Neural progenitor cell (in vitro differentiated cells): ENCODE measurements around the gene LSMEM2. TPM values are rescaled to one million over a fixed set of nuclear protein-coding genes. Genes with fewer than 3 reads are reported as not detected.

Experiments used
- DNase-seq: peaks from one replicate; pipeline ENCODE4 v3.0.0-alpha.2; 2016; ENCODE audit warnings: low spot score
- H2AFZ ChIP-seq: fragments of 200-600 bp; sonication (generic); replicated peaks from 2 replicates; pipeline ENCODE4 v1.6.1; 2016; ENCODE audit warnings: antibody characterized with exemption
- H3F3A ChIP-seq: fragments of 200-600 bp; sonication (generic); 2 replicates; pipeline ENCODE4 v1.6.1; 2016; ENCODE audit warnings: antibody characterized with exemption, low read depth
- H3K27ac ChIP-seq: fragments of 200-600 bp; sonication (generic); 2 replicates; pipeline ENCODE4 v1.5.1; 2016; ENCODE audit warnings: mild to moderate bottlenecking
- H3K27me3 ChIP-seq: fragments of 200-600 bp; sonication (generic); 2 replicates; pipeline ENCODE4 v1.6.1; 2016; ENCODE audit warnings: mild to moderate bottlenecking, moderate library complexity
- H3K36me3 ChIP-seq: fragments of 200-600 bp; sonication (generic); 2 replicates; pipeline ENCODE4 v1.5.1; 2016
- H3K4me1 ChIP-seq: fragments of 200-600 bp; sonication (generic); 2 replicates; pipeline ENCODE4 v1.6.1; 2016; ENCODE audit warnings: mixed run types
- H3K4me2 ChIP-seq: fragments of 200-600 bp; sonication (generic); 2 replicates; pipeline ENCODE4 v1.6.1; 2016
- H3K4me3 ChIP-seq: fragments of 200-600 bp; sonication (generic); 2 replicates; pipeline ENCODE4 v1.5.1; 2016
- H3K79me2 ChIP-seq: fragments of 200-600 bp; sonication (generic); 2 replicates; pipeline ENCODE4 v1.6.1; 2016; ENCODE audit warnings: low read depth
- H3K9ac ChIP-seq: fragments of 200-600 bp; sonication (generic); 2 replicates; pipeline ENCODE4 v1.6.1; 2016
- H3K9me3 ChIP-seq: fragments of 200-600 bp; sonication (generic); 2 replicates; pipeline ENCODE4 v1.5.1; 2016; ENCODE audit warnings: low read depth
- H4K20me1 ChIP-seq: fragments of 200-600 bp; sonication (generic); 2 replicates; pipeline ENCODE4 v1.6.1; 2016; ENCODE audit warnings: low read depth
- H3K27ac Mint-ChIP-seq: 3 replicates; pipeline ENCODE4 v1.8.0; 2021; ENCODE audit warnings: mixed read lengths
- H3K27me3 Mint-ChIP-seq: 2 replicates; pipeline ENCODE4 v1.8.0; 2022; ENCODE audit warnings: low read depth, mild to moderate bottlenecking, inconsistent platforms, moderate library complexity, mixed read lengths; ENCODE audit not compliant: insufficient read depth
- H3K36me3 Mint-ChIP-seq: 3 replicates; pipeline ENCODE4 v1.8.0; 2021; ENCODE audit warnings: mixed read lengths
- H3K4me1 Mint-ChIP-seq: 3 replicates; pipeline ENCODE4 v1.8.0; 2021; ENCODE audit warnings: mixed read lengths
- H3K4me3 Mint-ChIP-seq: 3 replicates; pipeline ENCODE4 v1.8.0; 2021; ENCODE audit warnings: mild to moderate bottlenecking, moderate library complexity, mixed read lengths
- H3K9me3 Mint-ChIP-seq: 3 replicates; pipeline ENCODE4 v1.8.0; 2020; ENCODE audit warnings: mixed read lengths
- EZH2 ChIP-seq: fragments of 200-600 bp; sonication (generic); IDR thresholded peaks from 2 replicates; pipeline ENCODE4 v1.6.1; 2017; ENCODE audit warnings: antibody characterized with exemption, mild to moderate bottlenecking, moderate library complexity
- EZH2phosphoT487 ChIP-seq: fragments of 200-600 bp; sonication (generic); IDR thresholded peaks from 2 replicates; pipeline ENCODE4 v1.6.1; 2017; ENCODE audit warnings: antibody characterized with exemption
- total RNA-seq: library from RNA; depleted of rRNA; stranded (reverse); fragments of >200 nt; gene quantifications from 2 replicates; pipeline ENCODE4 v1.2.3, GENCODE V29; 2015; ENCODE audit warnings: low replicate concordance
- TF ChIP-seq, protein P1 (sequence below): fragments of 200-600 bp; sonication (generic); IDR thresholded peaks from 2 replicates; pipeline ENCODE4 v1.5.1; 2017; ENCODE audit warnings: antibody characterized with exemption, mild to moderate bottlenecking

The LSMEM2 gene
- total RNA-seq, result 0.37 TPM in 1 of 2 replicates, not detected in the other

DNA sequence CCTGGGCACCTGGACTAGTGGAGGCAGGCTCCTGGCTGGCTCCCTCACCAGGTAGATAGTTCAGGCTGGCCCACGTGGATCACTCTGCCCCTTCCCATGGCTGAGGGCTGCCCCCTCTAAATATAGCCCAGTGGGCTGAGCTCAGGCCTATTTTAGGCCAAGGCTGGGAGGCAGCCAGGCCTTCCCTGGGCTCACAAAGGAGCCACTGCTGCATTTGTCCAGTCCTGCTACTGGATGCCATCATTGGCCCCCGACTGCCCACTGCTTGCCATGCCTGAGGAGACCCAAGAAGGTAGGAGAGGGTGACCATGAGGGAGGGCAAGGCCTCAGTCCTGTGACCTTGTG is at the start of gene LSMEM2:
Gene LSMEM2, plus strand, starts transcription at position 208 of the 345 bp plus-strand sequence. Its CDS starts 27 bp downstream, at position 235.
- no peak within 1 kb of the TSS for H2AFZ ChIP-seq
- H4K20me1 ChIP-seq, result no peaks in the 10 kb centered on the region
- no peaks in the 10 kb centered on the region for H3K9me3 Mint-ChIP-seq
- no peak for DNase-seq
- H3K4me3 Mint-ChIP-seq, result no peak within 1 kb of the TSS
- H3K27ac Mint-ChIP-seq, result peak within 1 kb of the TSS; percentile 46
- H3K9me3 ChIP-seq, result no peaks in the 10 kb centered on the region
- H3K27ac ChIP-seq, result no peak within 1 kb of the TSS
- H3K4me1 ChIP-seq, result peaks cover 4% of the 10 kb centered on the region
- TF ChIP-seq EZH2phosphoT487, result no peak
- TF ChIP-seq EZH2, result no peak
- TF ChIP-seq, protein P1, sequence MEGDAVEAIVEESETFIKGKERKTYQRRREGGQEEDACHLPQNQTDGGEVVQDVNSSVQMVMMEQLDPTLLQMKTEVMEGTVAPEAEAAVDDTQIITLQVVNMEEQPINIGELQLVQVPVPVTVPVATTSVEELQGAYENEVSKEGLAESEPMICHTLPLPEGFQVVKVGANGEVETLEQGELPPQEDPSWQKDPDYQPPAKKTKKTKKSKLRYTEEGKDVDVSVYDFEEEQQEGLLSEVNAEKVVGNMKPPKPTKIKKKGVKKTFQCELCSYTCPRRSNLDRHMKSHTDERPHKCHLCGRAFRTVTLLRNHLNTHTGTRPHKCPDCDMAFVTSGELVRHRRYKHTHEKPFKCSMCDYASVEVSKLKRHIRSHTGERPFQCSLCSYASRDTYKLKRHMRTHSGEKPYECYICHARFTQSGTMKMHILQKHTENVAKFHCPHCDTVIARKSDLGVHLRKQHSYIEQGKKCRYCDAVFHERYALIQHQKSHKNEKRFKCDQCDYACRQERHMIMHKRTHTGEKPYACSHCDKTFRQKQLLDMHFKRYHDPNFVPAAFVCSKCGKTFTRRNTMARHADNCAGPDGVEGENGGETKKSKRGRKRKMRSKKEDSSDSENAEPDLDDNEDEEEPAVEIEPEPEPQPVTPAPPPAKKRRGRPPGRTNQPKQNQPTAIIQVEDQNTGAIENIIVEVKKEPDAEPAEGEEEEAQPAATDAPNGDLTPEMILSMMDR, result no peak
- H3K27me3 ChIP-seq, result peaks cover 48% of the 10 kb centered on the region
- H3K27me3 Mint-ChIP-seq, result peaks cover 20% of the 10 kb centered on the region
- H3K36me3 Mint-ChIP-seq, result no peaks in the 10 kb centered on the region
- no peaks in the 10 kb centered on the region for H3K36me3 ChIP-seq
- H3K4me3 ChIP-seq, result no peak within 1 kb of the TSS
- peaks cover 19% of the 10 kb centered on the region for H3K4me1 Mint-ChIP-seq
- peaks cover 7% of the 10 kb centered on the region for H3F3A ChIP-seq
- H3K79me2 ChIP-seq, result no peaks in the 10 kb centered on the region
- H3K4me2 ChIP-seq, result no peak within 1 kb of the TSS
- no peak within 1 kb of the TSS for H3K9ac ChIP-seq

DNA sequence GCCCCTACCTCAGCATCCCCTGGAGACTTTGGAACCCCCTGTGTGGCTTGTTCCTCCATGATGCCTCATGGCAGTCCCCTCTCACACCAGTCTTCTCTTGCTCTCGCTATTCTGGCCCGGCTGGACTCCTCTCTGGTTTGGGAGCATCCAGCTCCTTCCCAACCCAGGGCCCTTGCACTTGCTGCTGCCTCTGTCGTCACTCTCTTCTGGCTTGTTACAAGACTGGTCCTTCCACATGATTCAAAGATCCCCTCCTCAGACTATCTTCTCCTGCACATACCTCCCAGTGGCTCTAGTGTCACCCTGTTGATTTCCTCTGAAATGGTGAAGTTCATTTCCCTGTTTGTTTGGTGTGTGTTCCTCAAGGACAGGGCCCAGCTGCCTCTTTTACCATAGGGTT is 49.4 kb upstream of the LSMEM2 start:
- H3K4me3 ChIP-seq, result no peak overlapping the region
- H3K36me3 ChIP-seq, result no peaks in the 10 kb centered on the region
- H3K79me2 ChIP-seq, result no peaks in the 10 kb centered on the region
- H3K4me2 ChIP-seq, result no peak overlapping the region
- H3K36me3 Mint-ChIP-seq, result peaks cover 5% of the 10 kb centered on the region
- H3K4me3 Mint-ChIP-seq, result peak overlapping the region; percentile 25
- peaks cover 38% of the 10 kb centered on the region for H3K4me1 ChIP-seq
- peaks cover 15% of the 10 kb centered on the region for H3K27me3 Mint-ChIP-seq
- no peaks in the 10 kb centered on the region for H4K20me1 ChIP-seq
- peaks cover 12% of the 10 kb centered on the region for H3K27me3 ChIP-seq
- H3K9ac ChIP-seq, result no peak overlapping the region
- DNase-seq, result no peak
- H3K4me1 Mint-ChIP-seq, result peaks cover 71% of the 10 kb centered on the region
- no peaks in the 10 kb centered on the region for H3K9me3 Mint-ChIP-seq
- H3K27ac ChIP-seq, result no peak overlapping the region
- H2AFZ ChIP-seq, result no peak overlapping the region
- H3F3A ChIP-seq, result peaks cover 14% of the 10 kb centered on the region
- H3K27ac Mint-ChIP-seq, result peak overlapping the region; percentile 20
- H3K9me3 ChIP-seq, result no peaks in the 10 kb centered on the region
- TF ChIP-seq, protein P1, result no peak
- TF ChIP-seq EZH2 (no peak), EZH2phosphoT487 (no peak)

DNA sequence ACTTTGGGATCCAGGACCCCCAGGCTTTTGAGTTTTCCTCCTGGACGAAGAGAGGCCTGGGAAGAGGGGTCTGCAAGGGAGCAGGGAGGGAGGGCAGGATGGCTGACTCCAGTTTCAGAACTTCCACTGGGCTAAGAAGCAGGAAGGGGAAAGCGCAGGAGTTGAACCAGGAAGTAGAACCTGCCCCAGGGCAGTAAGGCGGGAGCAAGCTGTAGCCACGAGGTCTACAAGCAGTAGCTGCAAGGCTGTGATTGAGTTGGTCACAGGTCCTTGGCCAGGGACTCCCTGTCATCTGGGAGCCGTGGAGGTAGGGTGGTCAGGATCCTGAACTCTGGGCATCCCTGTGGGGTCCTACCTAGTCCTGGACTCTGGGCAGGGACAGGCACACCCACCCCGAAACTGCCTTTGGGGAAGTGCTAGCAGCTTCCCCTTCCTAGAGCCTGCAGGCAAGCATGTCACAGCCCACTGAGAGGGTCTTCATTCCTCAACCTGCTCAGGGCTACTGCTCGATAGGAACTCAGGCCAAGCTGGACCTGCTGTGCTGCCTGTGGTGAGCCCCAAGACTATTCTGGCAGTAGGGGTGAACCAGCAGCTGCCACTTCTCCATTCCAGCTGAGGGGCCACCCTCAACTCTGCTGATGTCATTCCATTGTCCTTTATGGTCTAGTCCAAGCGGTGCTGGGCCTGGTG is 48.6 kb upstream of the LSMEM2 start:
- H3K4me1 ChIP-seq, result peaks cover 38% of the 10 kb centered on the region

More for the DNA sequence above, 48.6 kb upstream of the LSMEM2 start:
- H3K27me3 ChIP-seq, result peaks cover 12% of the 10 kb centered on the region
- Mint-ChIP-seq H3K27ac (peak overlapping the region; percentile 20), H3K27me3 (peaks cover 14% of the 10 kb centered on the region), H3K4me1 (peaks cover 68% of the 10 kb centered on the region), H3K36me3 (peaks cover 5% of the 10 kb centered on the region), H3K9me3 (no peaks in the 10 kb centered on the region), H3K4me3 (peak overlapping the region; percentile 58)
- no peak overlapping the region for H2AFZ ChIP-seq
- H3K36me3 ChIP-seq, result no peaks in the 10 kb centered on the region
- H3K9ac ChIP-seq, result no peak overlapping the region
- H3K9me3 ChIP-seq, result no peaks in the 10 kb centered on the region
- H3K4me2 ChIP-seq, result no peak overlapping the region
- TF ChIP-seq EZH2phosphoT487 (no peak), EZH2 (no peak)
- TF ChIP-seq, protein P1, result no peak
- H3K27ac ChIP-seq, result no peak overlapping the region
- H3K79me2 ChIP-seq, result no peaks in the 10 kb centered on the region
- H3K4me3 ChIP-seq, result no peak overlapping the region
- DNase-seq, result no peak
- H3F3A ChIP-seq, result peaks cover 22% of the 10 kb centered on the region
- no peaks in the 10 kb centered on the region for H4K20me1 ChIP-seq
